Measurements from ENCODE around the gene SCD5. TPM values are rescaled to one million over a fixed set of nuclear protein-coding genes. Genes with fewer than 3 reads are reported as not detected.

SCD5 gene
- total and polyA plus RNA-seq, 2 of the 13 experiments (the other 11 are each of a cell fraction or from before 2014, with no cell fraction given) = not detected

GRCh38 chr4:82610041-82610440 is 188.6 kb downstream of the SCD5 start (continued):
- TF ChIP-seq HMGXB3 (CRISPR knock-in tag; IDR thresholded peaks at IDR 0.05; ENCODE audit: borderline replicate concordance) (no peak), HNF4A (CRISPR knock-in tag; IDR thresholded peaks at IDR 0.05) (no peak), SIN3B (IDR thresholded peaks at IDR 0.05; ENCODE audit: low read length) (no peak), ZSCAN25 (CRISPR knock-in tag; IDR thresholded peaks at IDR 0.05) (no peak)

- Histone ChIP-seq H3K27ac (ENCODE audit: extremely low read length, insufficient read depth, low read length) (no peak overlapping the region), H3K9ac (ENCODE audit: insufficient read depth, low read depth, low read length) (no peak overlapping the region), H3K4me3 (replicated peaks in 1 of 3; ENCODE audit: insufficient read depth in 1 of 3, low read depth in 2 of 3, low read length in 3 of 3) (no peak overlapping the region), H3K9me3 (ENCODE audit: low read length) (no peaks in the 10 kb centered on the region), H2AFZ (ENCODE audit: low read length) (no peak overlapping the region), H3K4me1 (ENCODE audit: insufficient read depth, low read length) (no peaks in the 10 kb centered on the region), H4K20me1 (ENCODE audit: insufficient read depth, low read length) (no peaks in the 10 kb centered on the region), H3K27me3 (ENCODE audit: control insufficient read depth in 1 of 2, insufficient read depth in 2 of 2, low read length in 2 of 2) (no peaks in the 10 kb centered on the region; a peak in 1 of 5 replicates), H3K4me2 (ENCODE audit: low read depth, low read length) (no peak overlapping the region), H3K79me2 (ENCODE audit: insufficient read depth, low read length) (no peaks in the 10 kb centered on the region), H3K36me3 (replicated peaks in 1 of 2; ENCODE audit: control insufficient read depth in 1 of 2, insufficient read depth in 2 of 2, low read length in 2 of 2) (no peaks in the 10 kb centered on the region)
- BruUV-seq (replicated peaks) = no TSS peak
- in situ Hi-C loops (cut with HindIII; ENCODE audit: extremely low pct_ligation_motif_present, low pct_unique_long_range_greater_than_20kb) = no loop called here
- POLR2A ChIA-PET = no interaction called here
- CTCF ChIA-PET (ENCODE audit: low intra/inter-chr PET ratio, low total read pairs) = no interaction called here
- intact Hi-C loops (cut with micrococcal nuclease; ENCODE audit: unreplicated experiment) = no loop called here
- no peak for TF ChIP-seq ARHGAP35 (CRISPR knock-in tag; IDR thresholded peaks at IDR 0.05; ENCODE audit: borderline replicate concordance)
- no peak for TF ChIP-seq ZNF687 (CRISPR knock-in tag; IDR thresholded peaks at IDR 0.05)
- no peak for TF ChIP-seq ATRX (CRISPR knock-in tag; IDR thresholded peaks at IDR 0.05; ENCODE audit: borderline replicate concordance)
- no peak for TF ChIP-seq POGZ (CRISPR knock-in tag; IDR thresholded peaks at IDR 0.05)
- TF ChIP-seq KDM6A (CRISPR knock-in tag; IDR thresholded peaks at IDR 0.05; ENCODE audit: low read depth) = no peak
- TF ChIP-seq GTF3A (CRISPR knock-in tag; conservative IDR thresholded peaks at IDR 0.05) = no peak
- TF ChIP-seq AFF4 (CRISPR knock-in tag; IDR thresholded peaks at IDR 0.05) = no peak
- DNase-seq (ENCODE audit: low spot score) (no peak), FAIRE-seq (no peak), ATAC-seq (no peak)
- 60% methylated on average over 5 of the region's 7 CpGs for WGBS (ENCODE audit: low lambda C conversion rate)
Observed at GRCh38 chr4:82606622-82607021, 192.0 kb downstream of the SCD5 start.
